ENCODE measurements around the gene ARHGAP26. TPM values are rescaled to one million over a fixed set of nuclear protein-coding genes. Genes with fewer than 3 reads are reported as not detected.

The ARHGAP26 gene
- total RNA-seq, 4 donors from 2014 or later = 35.0 to 72.2 (median 44.0) TPM

- TF ChIP-seq, protein P1, sequence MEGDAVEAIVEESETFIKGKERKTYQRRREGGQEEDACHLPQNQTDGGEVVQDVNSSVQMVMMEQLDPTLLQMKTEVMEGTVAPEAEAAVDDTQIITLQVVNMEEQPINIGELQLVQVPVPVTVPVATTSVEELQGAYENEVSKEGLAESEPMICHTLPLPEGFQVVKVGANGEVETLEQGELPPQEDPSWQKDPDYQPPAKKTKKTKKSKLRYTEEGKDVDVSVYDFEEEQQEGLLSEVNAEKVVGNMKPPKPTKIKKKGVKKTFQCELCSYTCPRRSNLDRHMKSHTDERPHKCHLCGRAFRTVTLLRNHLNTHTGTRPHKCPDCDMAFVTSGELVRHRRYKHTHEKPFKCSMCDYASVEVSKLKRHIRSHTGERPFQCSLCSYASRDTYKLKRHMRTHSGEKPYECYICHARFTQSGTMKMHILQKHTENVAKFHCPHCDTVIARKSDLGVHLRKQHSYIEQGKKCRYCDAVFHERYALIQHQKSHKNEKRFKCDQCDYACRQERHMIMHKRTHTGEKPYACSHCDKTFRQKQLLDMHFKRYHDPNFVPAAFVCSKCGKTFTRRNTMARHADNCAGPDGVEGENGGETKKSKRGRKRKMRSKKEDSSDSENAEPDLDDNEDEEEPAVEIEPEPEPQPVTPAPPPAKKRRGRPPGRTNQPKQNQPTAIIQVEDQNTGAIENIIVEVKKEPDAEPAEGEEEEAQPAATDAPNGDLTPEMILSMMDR (IDR thresholded peaks at IDR 0.05; ENCODE audit: low read depth) = no peak
These were observed 201.9 kb downstream of the ARHGAP26 start for GRCh38 chr5:142972064-142972570.

DNA sequence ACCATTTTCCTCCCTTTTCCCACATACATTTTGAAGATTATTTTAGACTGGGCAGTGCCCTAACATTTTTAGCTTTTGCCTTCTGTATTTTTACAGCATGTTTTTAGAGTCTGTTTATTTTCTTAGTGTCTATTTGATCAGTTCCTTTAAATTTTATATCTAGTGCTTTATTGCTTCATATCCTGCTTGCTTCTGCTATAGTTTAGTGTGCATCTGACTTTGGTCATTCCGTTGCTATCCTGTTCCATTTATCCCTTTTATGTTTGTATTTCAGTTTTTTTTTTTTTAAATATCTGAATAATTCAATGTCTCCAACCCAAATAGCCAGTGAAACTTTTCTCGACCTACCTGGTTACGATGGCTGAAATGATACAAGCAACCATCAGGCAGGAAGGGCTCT is 203.8 kb downstream of the ARHGAP26 start:
- TF ChIP-seq, protein P1 (IDR thresholded peaks at IDR 0.05; ENCODE audit: low read depth) = no peak

DNA sequence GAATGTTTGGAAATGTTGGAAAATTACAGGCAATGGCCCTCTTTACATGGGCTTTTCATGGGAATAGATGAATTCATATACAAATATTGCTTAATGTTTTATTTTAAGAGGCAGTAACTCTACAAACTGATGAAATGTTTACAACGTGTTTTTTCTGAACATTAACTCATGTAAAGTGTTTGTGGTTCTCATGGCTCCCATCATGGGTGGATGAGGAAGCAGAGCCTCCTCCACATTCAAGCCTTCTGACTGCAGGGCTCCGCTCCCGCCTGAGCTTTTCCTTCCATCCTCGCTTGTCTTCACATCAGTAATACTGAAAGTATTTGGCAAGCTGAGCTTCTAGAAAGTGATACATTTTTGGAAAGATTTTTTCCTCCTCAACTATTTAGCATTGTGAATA is 204.2 kb downstream of the ARHGAP26 start:
- TF ChIP-seq, protein P1 (IDR thresholded peaks at IDR 0.05; ENCODE audit: low read depth) = no peak

DNA sequence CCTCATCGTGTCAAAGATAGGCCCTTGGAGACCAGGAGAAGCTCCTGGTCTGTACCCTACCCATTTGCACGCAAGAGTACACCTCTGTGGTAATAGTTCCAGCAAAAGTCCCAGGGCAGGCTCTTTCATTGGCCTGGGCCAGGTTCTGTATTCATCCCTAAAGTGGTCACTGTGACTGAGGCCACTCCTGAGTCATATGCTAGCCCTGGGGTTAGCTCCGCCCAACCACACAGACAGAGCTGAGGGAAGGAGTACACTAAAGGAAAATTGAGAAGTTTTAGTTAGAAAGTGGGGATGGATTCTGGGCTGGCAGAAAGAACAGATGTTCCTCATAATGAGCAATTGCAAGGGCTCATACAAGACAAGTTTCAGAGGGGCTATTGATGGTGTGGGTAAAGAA is 206.7 kb downstream of the ARHGAP26 start:
- TF ChIP-seq, protein P1 (IDR thresholded peaks at IDR 0.05; ENCODE audit: low read depth) = no peak

DNA sequence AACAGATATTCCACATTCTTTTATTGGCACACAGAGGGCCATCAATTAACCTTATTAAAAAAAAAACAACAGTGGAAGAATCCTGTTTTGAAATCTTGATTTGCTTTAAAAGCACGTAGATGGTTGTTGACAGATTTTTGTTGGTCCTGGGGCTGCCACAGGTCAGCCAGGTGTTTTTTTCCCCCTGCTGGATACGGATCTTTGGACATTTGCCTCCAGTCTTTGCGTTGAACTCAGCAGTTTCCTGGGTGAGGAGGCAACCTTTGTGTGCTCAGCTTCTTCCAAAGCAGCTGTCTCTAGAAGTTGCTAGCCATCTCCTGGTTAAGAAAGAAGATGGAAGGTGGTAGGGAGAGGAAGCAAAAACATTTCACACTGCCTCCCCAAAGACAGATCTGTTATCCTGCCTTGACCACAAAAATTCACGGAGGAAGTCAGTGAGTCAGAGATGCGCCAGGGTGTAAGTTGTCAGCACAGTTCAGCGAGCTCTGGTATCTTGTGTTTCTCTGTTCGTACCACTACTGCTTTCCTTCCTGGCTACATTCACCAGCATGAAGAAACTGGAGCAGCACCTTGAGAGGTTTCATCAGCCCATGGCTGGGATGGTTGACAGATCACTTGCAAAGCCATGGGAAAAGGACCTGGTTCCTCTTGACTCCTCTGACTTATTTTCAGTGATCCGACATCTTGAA is 207.3 kb downstream of the ARHGAP26 start:
- TF ChIP-seq, protein P1 (IDR thresholded peaks at IDR 0.05; ENCODE audit: low read depth) = no peak

- TF ChIP-seq, protein P1 (IDR thresholded peaks at IDR 0.05; ENCODE audit: low read depth) = no peak
These were observed 208.1 kb downstream of the ARHGAP26 start for GRCh38 chr5:142978252-142978651.

DNA sequence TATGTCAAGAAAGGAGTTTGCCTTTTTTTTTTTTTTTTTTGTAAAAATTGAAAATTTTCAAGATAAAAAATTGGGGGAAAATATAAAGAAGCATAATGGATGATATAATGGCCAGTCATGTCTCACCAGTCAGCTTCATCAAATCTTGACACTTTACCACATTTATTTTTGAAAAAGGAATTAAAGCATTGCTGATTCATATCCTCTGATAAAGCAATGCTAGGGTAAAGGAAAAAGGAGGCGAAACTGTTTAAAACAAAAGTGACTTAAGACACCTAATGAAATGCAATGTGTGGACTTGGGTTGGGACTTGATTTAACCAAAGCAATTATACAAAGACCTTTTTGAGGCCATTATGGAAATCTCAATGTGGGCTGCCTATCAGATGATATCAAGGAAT is 208.5 kb downstream of the ARHGAP26 start:
- TF ChIP-seq, protein P1 (IDR thresholded peaks at IDR 0.05; ENCODE audit: low read depth) = no peak
